Endometrial microvascular endothelial cells (primary cell): Measurements from ENCODE around the gene COMP. TPM values are rescaled to one million over a fixed set of nuclear protein-coding genes. Genes with fewer than 3 reads are reported as not detected.

Experiments
- in situ Hi-C: cut with HindIII; loops from 2 replicates; pipeline ENCODE4 v1.10.0; 2017; ENCODE audit warnings: low sequenced_read_pairs, low pct_unique_long_range_greater_than_20kb; ENCODE audit errors: inconsistent ontology term
- total RNA-seq: library from RNA; depleted of rRNA; stranded (reverse); fragments of >200 nt; gene quantifications from one replicate; pipeline ENCODE4 v1.2.3, GENCODE V29; 2015; ENCODE audit errors: inconsistent ontology term

COMP gene
- total RNA-seq, 1 donor from 2014 or later: not detected

GRCh38 chr19:18774107-18774506 lies 17.0 kb downstream of the COMP start:
- in situ Hi-C loops: no loop called here

GRCh38 chr19:18773682-18774081 lies 17.4 kb downstream of the COMP start:
- in situ Hi-C loops: no loop called here

GRCh38 chr19:18772620-18773587 lies 18.2 kb downstream of the COMP start:
- in situ Hi-C loops: no loop called here

- in situ Hi-C loops: no loop called here
Measured at GRCh38 chr19:18771328-18772242, 19.5 kb downstream of the COMP start.

GRCh38 chr19:18770663-18771327 lies 20.3 kb downstream of the COMP start:
- in situ Hi-C loops: no loop called here

GRCh38 chr19:18769989-18770528 lies 21.0 kb downstream of the COMP start:
- in situ Hi-C loops: no loop called here

GRCh38 chr19:18768997-18769891 lies 21.9 kb downstream of the COMP start:
- in situ Hi-C loops: no loop called here

- in situ Hi-C loops: no loop called here
Measured at GRCh38 chr19:18768046-18768771, 22.9 kb downstream of the COMP start.

GRCh38 chr19:18765224-18765623 lies 25.9 kb downstream of the COMP start:
- in situ Hi-C loops: no loop called here

GRCh38 chr19:18764591-18765051 lies 26.5 kb downstream of the COMP start:
- in situ Hi-C loops: no loop called here

GRCh38 chr19:18763674-18764590 lies 27.2 kb downstream of the COMP start:
- in situ Hi-C loops: no loop called here

- in situ Hi-C loops: no loop called here
Measured at GRCh38 chr19:18762125-18763023, 28.7 kb downstream of the COMP start.

- in situ Hi-C loops: no loop called here
Measured at GRCh38 chr19:18761531-18762110, 29.5 kb downstream of the COMP start.

GRCh38 chr19:18760440-18761383 lies 30.4 kb downstream of the COMP start:
- in situ Hi-C loops: no loop called here
